22Rv1 (cell line): ENCODE data around the gene IFITM10.

ENCODE experiments used
- H3K27ac ChIP-seq: fragments of 450-650 bp; 2 replicates; pipeline ENCODE4 v1.5.1; 2017
- ZFX ChIP-seq: fragments of 450-650 bp; IDR thresholded peaks from 2 replicates; pipeline ENCODE4 v1.6.1; 2017; ENCODE audit warnings: antibody characterized with exemption, borderline replicate concordance
- TF ChIP-seq, protein P1 (sequence below): fragments of 450-650 bp; IDR thresholded peaks from 2 replicates; pipeline ENCODE4 v1.5.1; 2017; ENCODE audit warnings: mild to moderate bottlenecking

Gene IFITM10

DNA sequence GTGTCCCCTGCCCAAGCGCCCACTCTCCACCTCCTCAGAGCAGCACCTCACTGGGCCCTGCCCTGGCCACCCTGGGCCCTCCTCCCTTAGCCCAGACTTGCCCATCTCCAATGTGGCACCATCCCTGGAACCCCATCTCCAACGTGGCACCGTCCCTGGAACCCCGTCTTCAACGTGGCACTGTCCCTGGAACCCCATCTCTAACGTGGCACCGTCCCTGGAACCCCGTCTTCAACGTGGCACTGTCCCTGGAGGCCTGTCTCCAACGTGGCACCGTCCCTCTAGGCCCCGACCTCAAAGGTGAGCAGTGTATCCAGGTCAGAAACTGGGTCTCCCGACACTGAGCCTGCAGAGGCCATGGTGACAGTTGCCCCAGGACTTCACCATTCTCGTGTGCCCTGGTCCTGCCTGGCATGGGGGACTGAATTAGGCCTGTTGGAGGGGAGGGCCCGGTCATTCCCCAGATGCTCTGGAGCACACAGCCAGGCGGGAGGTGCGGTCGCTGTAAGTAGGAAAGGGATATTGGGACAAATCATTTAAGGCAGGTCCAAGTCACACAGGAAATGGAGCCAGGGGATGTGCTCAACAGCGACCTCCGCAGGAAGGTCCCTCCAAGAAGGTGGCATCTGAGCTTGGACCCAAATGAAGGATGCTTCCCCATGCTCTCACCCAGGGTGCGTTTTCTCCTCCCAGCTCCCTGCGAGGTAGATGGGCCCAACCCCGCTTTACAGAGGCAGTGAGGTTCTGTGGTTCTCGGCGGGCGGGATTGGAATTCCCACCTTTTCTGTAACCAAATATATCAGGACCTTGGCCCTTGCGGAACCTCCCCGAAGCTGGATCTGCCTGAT is 15.7 kb upstream of the IFITM10 start:
- TF ChIP-seq ZFX: no peak
- TF ChIP-seq, protein P1, sequence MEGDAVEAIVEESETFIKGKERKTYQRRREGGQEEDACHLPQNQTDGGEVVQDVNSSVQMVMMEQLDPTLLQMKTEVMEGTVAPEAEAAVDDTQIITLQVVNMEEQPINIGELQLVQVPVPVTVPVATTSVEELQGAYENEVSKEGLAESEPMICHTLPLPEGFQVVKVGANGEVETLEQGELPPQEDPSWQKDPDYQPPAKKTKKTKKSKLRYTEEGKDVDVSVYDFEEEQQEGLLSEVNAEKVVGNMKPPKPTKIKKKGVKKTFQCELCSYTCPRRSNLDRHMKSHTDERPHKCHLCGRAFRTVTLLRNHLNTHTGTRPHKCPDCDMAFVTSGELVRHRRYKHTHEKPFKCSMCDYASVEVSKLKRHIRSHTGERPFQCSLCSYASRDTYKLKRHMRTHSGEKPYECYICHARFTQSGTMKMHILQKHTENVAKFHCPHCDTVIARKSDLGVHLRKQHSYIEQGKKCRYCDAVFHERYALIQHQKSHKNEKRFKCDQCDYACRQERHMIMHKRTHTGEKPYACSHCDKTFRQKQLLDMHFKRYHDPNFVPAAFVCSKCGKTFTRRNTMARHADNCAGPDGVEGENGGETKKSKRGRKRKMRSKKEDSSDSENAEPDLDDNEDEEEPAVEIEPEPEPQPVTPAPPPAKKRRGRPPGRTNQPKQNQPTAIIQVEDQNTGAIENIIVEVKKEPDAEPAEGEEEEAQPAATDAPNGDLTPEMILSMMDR: peak; percentile 37
- H3K27ac ChIP-seq: no peak overlapping the region

DNA sequence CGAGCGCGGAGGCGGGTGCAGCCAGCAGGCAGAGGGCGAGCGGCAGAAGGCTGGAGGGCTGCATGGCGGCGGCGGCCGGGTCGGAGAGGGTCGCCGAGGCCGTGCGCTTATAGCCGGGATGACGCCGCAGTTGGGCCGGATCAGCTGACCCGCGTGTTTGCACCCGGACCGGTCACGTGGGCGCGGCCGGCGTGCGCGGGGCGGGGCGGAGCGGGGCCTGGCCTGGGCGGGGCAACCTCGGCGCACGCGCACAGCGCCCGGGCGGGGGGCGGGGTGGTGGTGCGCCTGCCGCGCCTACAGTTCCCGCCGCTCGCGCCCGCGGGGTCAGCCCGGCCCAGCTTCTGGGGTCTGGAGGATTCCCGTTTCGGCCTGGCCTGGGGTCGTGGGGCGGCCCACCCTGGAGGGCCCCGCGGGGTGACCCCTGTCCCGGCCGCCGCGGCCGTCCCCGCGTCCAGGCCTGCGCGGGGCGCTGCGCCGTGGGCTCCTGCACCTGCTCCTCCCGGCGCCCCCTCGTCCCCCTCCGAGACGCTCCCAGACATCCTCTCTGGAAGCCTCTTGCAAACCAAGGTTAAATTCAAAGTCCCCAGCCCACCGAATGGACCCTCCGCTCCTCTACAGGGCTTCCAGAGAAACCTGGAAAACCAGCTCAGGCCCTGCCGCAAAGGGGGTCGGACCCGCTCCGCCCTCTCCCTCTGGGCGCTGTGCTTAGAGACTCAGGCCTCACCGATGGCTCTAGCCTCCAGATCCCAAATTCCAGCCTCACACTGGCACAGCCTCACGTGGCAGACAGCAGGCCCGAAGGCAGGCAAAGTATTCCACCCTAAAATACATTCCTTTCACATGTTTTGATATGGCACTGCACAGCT is 13.6 kb upstream of the IFITM10 start, which contains the start of gene CTSD:
Gene CTSD (minus strand): TSS at position 132 of the 866 bp plus-strand sequence. CDS start 68 bp downstream, at position 64.
- peak within 1 kb of the TSS; percentile 64 for H3K27ac ChIP-seq
- no peak for TF ChIP-seq ZFX
- TF ChIP-seq, protein P1: peak; percentile 14; the same call in 1 of the 2 replicates

DNA sequence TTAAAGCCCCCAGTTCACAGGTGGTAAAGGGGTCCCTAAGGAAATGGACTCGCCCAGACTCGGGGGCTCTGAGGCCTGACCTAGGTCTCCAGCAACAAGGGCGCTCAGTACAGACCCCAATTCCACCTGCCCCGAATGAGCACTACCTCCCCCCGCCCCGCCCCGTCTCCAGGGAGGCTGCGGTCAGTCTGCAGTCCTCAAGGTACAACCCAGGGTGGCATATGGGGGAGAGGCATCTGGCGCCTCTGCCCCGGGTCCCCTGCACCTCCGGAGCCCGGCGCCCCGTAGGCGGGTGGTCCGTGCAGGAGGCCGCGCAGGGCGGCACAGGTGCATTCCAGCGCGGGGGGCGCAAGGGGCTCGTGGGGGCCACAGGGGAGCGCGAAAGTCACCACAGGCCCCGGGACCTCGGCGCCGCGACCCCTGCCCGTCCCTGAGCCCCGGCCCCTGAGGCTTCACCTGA is 13.0 kb upstream of the IFITM10 start:
- TF ChIP-seq, protein P1: no peak
- no peak for TF ChIP-seq ZFX
- H3K27ac ChIP-seq: peak overlapping the region; percentile 64

DNA sequence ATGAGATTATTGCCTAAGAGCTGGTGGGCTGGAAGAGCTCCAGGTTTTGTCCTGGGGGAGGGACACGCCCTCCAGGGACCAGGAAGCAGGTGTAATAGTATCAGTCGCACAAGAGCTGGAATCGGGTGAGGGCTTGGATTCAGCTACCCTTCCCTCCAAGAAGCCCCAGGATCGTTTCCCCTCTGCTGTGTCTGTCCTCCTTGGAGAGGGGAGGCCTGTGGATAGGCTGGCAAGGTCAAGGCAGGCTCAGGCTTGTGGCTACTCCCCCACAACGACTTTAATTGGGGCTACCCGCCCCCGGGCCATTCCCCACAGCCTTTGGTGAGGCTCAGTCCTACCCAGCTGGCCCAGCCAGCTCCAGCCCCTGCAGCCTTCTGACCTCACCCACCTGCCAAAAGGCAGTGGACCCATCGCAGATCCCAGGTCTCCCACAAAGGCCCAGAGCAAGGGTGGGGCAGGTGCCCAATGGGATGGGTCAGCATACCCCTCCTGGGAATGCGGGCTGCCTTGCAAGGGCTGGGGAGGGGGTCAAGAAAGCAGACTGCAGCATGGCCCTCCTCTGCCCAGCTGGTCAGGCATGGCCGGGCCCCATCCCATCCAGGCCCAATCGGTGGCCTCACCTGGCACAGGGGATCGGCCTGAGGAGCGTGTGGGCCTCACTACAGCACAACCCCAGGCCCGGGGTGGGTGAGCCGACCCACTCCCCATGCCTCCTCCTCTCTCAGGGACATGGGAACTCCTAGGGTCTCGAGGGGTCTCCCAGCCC is 12.3 kb upstream of the IFITM10 start:
- no peak for TF ChIP-seq ZFX
- TF ChIP-seq, protein P1: no peak
- H3K27ac ChIP-seq: peak overlapping the region; percentile 64

DNA sequence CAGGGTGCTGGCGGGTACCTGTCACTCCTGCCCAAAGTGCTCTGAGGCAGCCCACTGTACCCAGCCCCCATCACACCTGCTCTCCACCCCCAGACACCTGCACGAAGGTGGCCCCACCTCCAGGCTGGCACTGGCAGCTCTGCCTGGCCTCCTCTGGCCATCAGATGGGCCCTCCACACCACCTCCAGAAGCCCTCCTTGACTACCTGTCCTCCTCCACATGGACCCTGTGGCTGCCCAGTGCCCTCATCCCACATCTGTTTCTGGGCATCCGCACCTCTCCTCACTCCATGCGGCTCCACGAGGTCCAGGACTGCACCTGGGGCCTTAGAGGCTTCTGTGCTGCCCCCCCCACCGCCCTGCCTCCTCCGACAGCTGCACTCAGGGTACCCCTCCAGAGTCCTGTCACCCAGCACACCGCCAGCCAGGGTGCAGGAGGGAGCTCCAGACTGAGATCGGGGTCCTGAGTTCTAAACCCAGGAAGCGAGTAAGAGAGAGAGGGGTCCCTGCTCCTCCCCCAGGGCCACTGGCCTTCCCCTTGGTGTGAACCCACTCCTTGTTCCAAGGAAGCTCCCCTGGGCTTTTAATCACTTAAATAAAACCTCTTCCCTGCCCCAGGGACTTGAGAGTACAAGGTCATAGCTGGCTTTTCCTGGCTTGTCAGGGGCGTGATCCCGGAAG is 11.6 kb upstream of the IFITM10 start:
- TF ChIP-seq, protein P1: no peak
- no peak for TF ChIP-seq ZFX
- H3K27ac ChIP-seq: peak overlapping the region; percentile 64

DNA sequence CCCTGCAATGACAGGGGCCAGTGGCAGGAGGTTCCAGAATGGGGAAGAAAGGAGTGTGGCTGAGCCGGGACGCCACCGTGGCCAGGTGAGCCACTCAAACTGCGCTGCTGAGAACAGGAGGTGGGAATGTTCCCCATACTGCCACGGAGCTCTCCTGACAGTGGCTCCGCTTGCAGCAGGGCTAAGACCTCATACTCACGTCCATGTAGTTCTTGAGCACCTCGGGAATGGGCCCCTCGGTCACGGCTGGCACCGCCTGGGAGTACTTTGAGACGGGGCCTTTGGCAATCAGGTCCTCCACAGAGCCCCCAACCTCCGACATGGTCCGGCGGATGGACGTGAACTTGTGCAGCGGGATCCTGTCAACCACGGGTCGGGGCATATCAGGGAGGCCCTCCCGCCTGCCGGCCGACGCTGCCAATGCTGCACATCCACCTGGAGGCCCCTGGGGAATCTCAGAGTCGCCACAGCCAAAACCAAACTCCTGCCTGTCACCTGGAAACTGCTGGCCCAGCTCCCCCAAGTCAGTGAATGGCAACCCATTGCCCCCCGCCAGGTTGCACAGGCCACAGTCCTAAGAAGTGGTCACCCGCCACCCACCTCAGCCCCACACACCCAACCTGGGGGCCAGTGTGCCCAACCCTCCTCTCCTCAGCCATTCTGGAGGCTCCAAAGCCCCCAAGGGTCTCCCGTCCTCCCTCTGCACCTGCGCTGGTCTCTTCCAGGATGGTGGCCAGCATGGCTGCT is 10.9 kb upstream of the IFITM10 start:
- no peak for TF ChIP-seq ZFX
- TF ChIP-seq, protein P1: no peak

More for the DNA sequence above, 10.9 kb upstream of the IFITM10 start:
- no peak overlapping the region for H3K27ac ChIP-seq
